GM06990 (cell line): ENCODE results near the gene SSC5D.
A peak's percentile ranks its signal among the peaks of the same experiment; 100 is the strongest.

ENCODE experiments used
- DNase-seq: peaks from one replicate; pipeline ENCODE4 v3.0.0-alpha.2; 2011; ENCODE audit not compliant: insufficient read length; ENCODE audit errors: extremely low read depth
- H3K27me3 ChIP-seq: replicated peaks from 2 replicates; pipeline ENCODE4 v1.6.0; 2011; ENCODE audit warnings: low read length; ENCODE audit not compliant: control insufficient read depth, insufficient read depth
- H3K36me3 ChIP-seq: 2 replicates; pipeline ENCODE4 v1.5.1; 2011; ENCODE audit warnings: low read length; ENCODE audit not compliant: control insufficient read depth, insufficient read depth
- H3K4me3 ChIP-seq: replicated peaks from 2 replicates; pipeline ENCODE4 v1.5.1; 2011; ENCODE audit warnings: low read depth, mild to moderate bottlenecking, control low read depth, low read length
- CTCF ChIP-seq: IDR thresholded peaks from 2 replicates; pipeline ENCODE4 v1.5.1; 2011; ENCODE audit warnings: low read length, control low read depth, mild to moderate bottlenecking, inconsistent platforms; ENCODE audit not compliant: insufficient read depth, poor library complexity, severe bottlenecking

Gene SSC5D

GRCh38 chr19:55457683-55458457 is 30.4 kb upstream of the SSC5D start:
- Histone ChIP-seq H3K36me3 (peaks cover 5% of the 10 kb centered on the region), H3K4me3 (no peak overlapping the region), H3K27me3 (no peaks in the 10 kb centered on the region)
- TF ChIP-seq CTCF: no peak
- no peak for DNase-seq

GRCh38 chr19:55459551-55459949 is 28.7 kb upstream of the SSC5D start:
- TF ChIP-seq CTCF: no peak
- H3K36me3 ChIP-seq: peaks cover 3% of the 10 kb centered on the region
- no peak for DNase-seq
- H3K4me3 ChIP-seq: no peak overlapping the region
- H3K27me3 ChIP-seq: no peaks in the 10 kb centered on the region

- H3K36me3 ChIP-seq: peaks cover 3% of the 10 kb centered on the region
- no peak for TF ChIP-seq CTCF
- DNase-seq: no peak
- H3K27me3 ChIP-seq: no peaks in the 10 kb centered on the region
- peak overlapping the region; percentile 84; the same call in 1 of the 2 replicates for H3K4me3 ChIP-seq
These were observed 28.1 kb upstream of the SSC5D start for GRCh38 chr19:55459950-55460657.

- Histone ChIP-seq H3K27me3 (no peaks in the 10 kb centered on the region), H3K36me3 (no peaks in the 10 kb centered on the region; the same call in none of the 2 replicates), H3K4me3 (peak overlapping the region; percentile 84)
- no peak for TF ChIP-seq CTCF
- peak; percentile 73 for DNase-seq
These were observed 27.5 kb upstream of the SSC5D start for GRCh38 chr19:55460670-55461258.

GRCh38 chr19:55461259-55461973 is 26.8 kb upstream of the SSC5D start, which contains the start of gene ISOC2:
TSS of gene ISOC2 (minus strand) at chr19:55461642. CDS start at chr19:55456486, 5,156 bp downstream.
- peak; percentile 100 for DNase-seq
- Histone ChIP-seq H3K4me3 (peak within 1 kb of the TSS; percentile 84), H3K27me3 (no peaks in the 10 kb centered on the region), H3K36me3 (no peaks in the 10 kb centered on the region; the same call in 1 of the 2 replicates)
- no peak for TF ChIP-seq CTCF
